A549 (cell line): Measurements from ENCODE around the gene NDUFAF2.

ENCODE experiments used
- CTCF ChIP-seq: fragments of >200 bp; sonication (Bioruptor Twin); formaldehyde crosslinking; IDR thresholded peaks from 3 replicates; pipeline ENCODE4 v1.5.1; 2016
- POLR2A ChIP-seq: IDR thresholded peaks from 2 replicates; pipeline ENCODE4 v1.6.1; 2012; ENCODE audit warnings: mild to moderate bottlenecking, low read length
- RAD21 ChIP-seq, 2 experiments: fragments of >200 bp in 1 of 2; sonication (Bioruptor Twin) in 1 of 2; formaldehyde crosslinking in 1 of 2; IDR thresholded peaks in 1 of 2; conservative IDR thresholded peaks in 1 of 2; 2 replicates in 1 of 2; 3 replicates in 1 of 2; pipeline ENCODE4 v1.6.1; 2012 to 2018; ENCODE audit warnings: inconsistent platforms in 1 of 2
- ZSCAN20 ChIP-seq: fragments of 250-450 bp; sonication (Bioruptor Pico); IDR thresholded peaks from 2 replicates; pipeline ENCODE4 v1.8.0; 2022; ENCODE audit warnings: mild to moderate bottlenecking, moderate library complexity

DNA sequence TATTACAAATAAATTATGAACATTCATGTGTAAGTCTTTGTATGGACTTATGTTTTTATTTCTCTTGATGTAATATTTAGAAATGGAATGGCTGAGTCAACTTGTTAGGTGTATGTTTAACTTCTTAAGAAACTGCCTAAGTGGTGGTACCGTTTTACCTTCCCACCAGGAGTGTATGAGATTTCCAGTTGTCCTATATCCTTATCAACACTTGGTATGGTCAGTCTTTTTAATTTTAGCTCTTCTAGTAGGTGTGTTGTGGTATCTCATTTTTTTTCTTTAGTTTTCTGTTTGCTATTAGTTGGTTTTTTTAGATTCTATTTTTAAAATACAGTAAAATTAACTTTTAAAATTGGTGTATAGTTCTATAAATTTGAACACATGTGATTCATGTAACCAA is 3.7 kb downstream of the NDUFAF2 start:
- no peak for TF ChIP-seq RAD21 (conservative IDR thresholded peaks at IDR 0.05 in 1 of 2, IDR thresholded peaks at IDR 0.05 in 1 of 2)
- TF ChIP-seq POLR2A = no peak
- TF ChIP-seq CTCF = no peak
- TF ChIP-seq ZSCAN20 (CRISPR knock-in tag) = no peak
